GM19035 (cell line): ENCODE results near the gene RNF217.
"Not testable (repeated sequence)": the region's sequence is repeated elsewhere in the genome, so short reads cannot be mapped to it uniquely, and the experiment has no call there.

Experiments
- ATAC-seq: cut with Tn5 transposase; IDR thresholded peaks from one replicate; pipeline ENCODE4 v1.9.1; 2021; ENCODE audit not compliant: unreplicated experiment

RNF217 gene

GRCh38 chr6:125050663-125051318, 88.6 kb downstream of the RNF217 start:
- ATAC-seq: no peak

- no peak for ATAC-seq
Measured at GRCh38 chr6:125053809-125054208, 91.6 kb downstream of the RNF217 start.

GRCh38 chr6:125054331-125054730, 92.1 kb downstream of the RNF217 start:
- no peak for ATAC-seq

GRCh38 chr6:125057392-125058246, 95.4 kb downstream of the RNF217 start:
- ATAC-seq: no peak

GRCh38 chr6:125058546-125058945, 96.3 kb downstream of the RNF217 start:
- ATAC-seq: no peak

- no peak for ATAC-seq
Measured at GRCh38 chr6:125063307-125063706, 101.1 kb downstream of the RNF217 start.

- ATAC-seq: no peak
Measured at GRCh38 chr6:125066140-125066539, 103.9 kb downstream of the RNF217 start.

- ATAC-seq: no peak
Measured at GRCh38 chr6:125066964-125067363, 104.7 kb downstream of the RNF217 start.

- ATAC-seq: no peak
Measured at GRCh38 chr6:125067552-125067951, 105.3 kb downstream of the RNF217 start.

GRCh38 chr6:125073071-125073470, 110.8 kb downstream of the RNF217 start:
- no peak for ATAC-seq

- no peak for ATAC-seq
Measured at GRCh38 chr6:125074120-125074519, 111.9 kb downstream of the RNF217 start.

GRCh38 chr6:125075073-125075472, 112.8 kb downstream of the RNF217 start:
- not testable (repeated sequence) for ATAC-seq

GRCh38 chr6:125075741-125076481, 113.7 kb downstream of the RNF217 start:
- no peak for ATAC-seq

- ATAC-seq: no peak
Measured at GRCh38 chr6:125076482-125076742, 114.2 kb downstream of the RNF217 start.

GRCh38 chr6:125077453-125077852, 115.2 kb downstream of the RNF217 start:
- ATAC-seq: no peak

- ATAC-seq: no peak
Measured at GRCh38 chr6:125078602-125079321, 116.5 kb downstream of the RNF217 start.

- no peak for ATAC-seq
Measured at GRCh38 chr6:125082908-125083683, 120.9 kb downstream of the RNF217 start.

GRCh38 chr6:125083684-125083990, 121.4 kb downstream of the RNF217 start:
- ATAC-seq: no peak

GRCh38 chr6:125086716-125087115, 124.5 kb downstream of the RNF217 start:
- ATAC-seq: no peak

- ATAC-seq: no peak
Measured at GRCh38 chr6:125088963-125089362, 126.7 kb downstream of the RNF217 start.

- ATAC-seq: no peak
Measured at GRCh38 chr6:125094563-125094962, 132.3 kb downstream of the RNF217 start.
